ENCODE measurements around the gene PRRG3. TPM values are rescaled to one million over a fixed set of nuclear protein-coding genes. Genes with fewer than 3 reads are reported as not detected.

The PRRG3 gene
- total and polyA plus RNA-seq, 4 donors: 0.11 to 5.6 (median 1.5) TPM

- H3K9ac ChIP-seq (ENCODE audit: insufficient read depth in 1 of 2, low read length in 2 of 2): no peak overlapping the region
- no peak for TF ChIP-seq CTCF (IDR thresholded peaks at IDR 0.05; ENCODE audit: control extremely low read depth, extremely low read depth)
- DNase-seq (no peak), ATAC-seq (ENCODE audit: insufficient read depth, low FRiP score) (no peak)
- H3K36me3 ChIP-seq (ENCODE audit: control insufficient read depth in 4 of 4, insufficient read depth in 4 of 4, low read length in 4 of 4): no peaks in the 10 kb centered on the region
- WGBS, 2 donors: 86 to 95% methylated on average over 7 of the region's 7 CpGs
- peaks cover 0 to 6% (median 0%) of the 10 kb centered on the region in 3 donors for H3K27me3 ChIP-seq (ENCODE audit: control insufficient read depth in 3 of 3, insufficient read depth in 3 of 3, low read length in 2 of 3)
- peaks cover 0 to 3% (median 0%) of the 10 kb centered on the region in 4 donors for H3K9me3 ChIP-seq (ENCODE audit: control insufficient read depth in 4 of 4, insufficient read depth in 3 of 4, low read length in 3 of 4)
- H3K4me1 ChIP-seq (ENCODE audit: control insufficient read depth in 5 of 5, insufficient read depth in 5 of 5, low read length in 5 of 5): peaks cover 0 to 4% (median 0%) of the 10 kb centered on the region in 5 donors
- no peak overlapping the region for H3K4me3 ChIP-seq
- H3K27ac ChIP-seq (ENCODE audit: low read depth in 1 of 2, low read length in 1 of 2): no peak overlapping the region
Measured at GRCh38 chrX:151708821-151709220, 13.6 kb downstream of the PRRG3 start.

- peak in 1 of 3 donors; percentile 2 for DNase-seq
- WGBS, 2 donors: 55 to 88% methylated on average over 2 of the region's 2 CpGs
Measured at GRCh38 chrX:151710457-151710856, 15.2 kb downstream of the PRRG3 start.

GRCh38 chrX:151711154-151711553 is 15.9 kb downstream of the PRRG3 start:
- no peaks in the 10 kb centered on the region for H3K36me3 ChIP-seq (ENCODE audit: control insufficient read depth in 4 of 4, insufficient read depth in 4 of 4, low read length in 4 of 4)
- 50 to 64% methylated on average over 5 of the region's 5 CpGs for WGBS, 2 donors
- peak overlapping the region in 1 of 2 donors; percentile 23 for H3K27ac ChIP-seq (ENCODE audit: low read depth in 1 of 2, low read length in 1 of 2)
- no peak overlapping the region for H3K9ac ChIP-seq (ENCODE audit: insufficient read depth in 1 of 2, low read length in 2 of 2)
- peaks cover 0 to 3% (median 0%) of the 10 kb centered on the region in 4 donors for H3K9me3 ChIP-seq (ENCODE audit: control insufficient read depth in 4 of 4, insufficient read depth in 3 of 4, low read length in 3 of 4)
- peaks cover 0 to 4% (median 0%) of the 10 kb centered on the region in 5 donors for H3K4me1 ChIP-seq (ENCODE audit: control insufficient read depth in 5 of 5, insufficient read depth in 5 of 5, low read length in 5 of 5)
- peaks cover 0 to 6% (median 2%) of the 10 kb centered on the region in 3 donors for H3K27me3 ChIP-seq (ENCODE audit: control insufficient read depth in 3 of 3, insufficient read depth in 3 of 3, low read length in 2 of 3)
- DNase-seq (no peak), ATAC-seq (ENCODE audit: insufficient read depth, low FRiP score) (no peak)
- no peak overlapping the region for H3K4me3 ChIP-seq
- TF ChIP-seq CTCF (IDR thresholded peaks at IDR 0.05; ENCODE audit: control extremely low read depth, extremely low read depth): no peak

More at GRCh38 chrX:151710457-151710856, 15.2 kb downstream of the PRRG3 start:
- H3K27ac ChIP-seq (ENCODE audit: low read depth in 1 of 2, low read length in 1 of 2): no peak overlapping the region
- H3K9me3 ChIP-seq (ENCODE audit: control insufficient read depth in 4 of 4, insufficient read depth in 3 of 4, low read length in 3 of 4): peaks cover 0 to 3% (median 0%) of the 10 kb centered on the region in 4 donors
- H3K9ac ChIP-seq (ENCODE audit: insufficient read depth in 1 of 2, low read length in 2 of 2): no peak overlapping the region
- no peak overlapping the region for H3K4me3 ChIP-seq
- no peaks in the 10 kb centered on the region for H3K36me3 ChIP-seq (ENCODE audit: control insufficient read depth in 4 of 4, insufficient read depth in 4 of 4, low read length in 4 of 4)
- no peak for ATAC-seq (ENCODE audit: insufficient read depth, low FRiP score)
- peaks cover 0 to 6% (median 2%) of the 10 kb centered on the region in 3 donors for H3K27me3 ChIP-seq (ENCODE audit: control insufficient read depth in 3 of 3, insufficient read depth in 3 of 3, low read length in 2 of 3)
- TF ChIP-seq CTCF (IDR thresholded peaks at IDR 0.05; ENCODE audit: control extremely low read depth, extremely low read depth): no peak
- H3K4me1 ChIP-seq (ENCODE audit: control insufficient read depth in 5 of 5, insufficient read depth in 5 of 5, low read length in 5 of 5): peaks cover 0 to 4% (median 0%) of the 10 kb centered on the region in 5 donors

GRCh38 chrX:151711787-151712186 is 16.5 kb downstream of the PRRG3 start:
- 23 to 28% methylated on average over 2 of the region's 2 CpGs for WGBS, 2 donors
- H3K9ac ChIP-seq (ENCODE audit: insufficient read depth in 1 of 2, low read length in 2 of 2): no peak overlapping the region
- no peak for ATAC-seq (ENCODE audit: insufficient read depth, low FRiP score)

More at GRCh38 chrX:151711787-151712186, 16.5 kb downstream of the PRRG3 start:
- H3K27ac ChIP-seq (ENCODE audit: low read depth in 1 of 2, low read length in 1 of 2): peak overlapping the region in 1 of 2 donors; percentile 37
- peaks cover 0 to 6% (median 2%) of the 10 kb centered on the region in 3 donors for H3K27me3 ChIP-seq (ENCODE audit: control insufficient read depth in 3 of 3, insufficient read depth in 3 of 3, low read length in 2 of 3)
- H3K9me3 ChIP-seq (ENCODE audit: control insufficient read depth in 4 of 4, insufficient read depth in 3 of 4, low read length in 3 of 4): peaks cover 0 to 3% (median 0%) of the 10 kb centered on the region in 4 donors
- no peak for TF ChIP-seq CTCF (IDR thresholded peaks at IDR 0.05; ENCODE audit: control extremely low read depth, extremely low read depth)
- no peaks in the 10 kb centered on the region for H3K36me3 ChIP-seq (ENCODE audit: control insufficient read depth in 4 of 4, insufficient read depth in 4 of 4, low read length in 4 of 4)
- peaks cover 0 to 4% (median 0%) of the 10 kb centered on the region in 5 donors for H3K4me1 ChIP-seq (ENCODE audit: control insufficient read depth in 5 of 5, insufficient read depth in 5 of 5, low read length in 5 of 5)
- no peak overlapping the region for H3K4me3 ChIP-seq
- DNase-seq: peak in 1 of 3 donors; percentile 32

All from lung (tissue), 12 donors.